H9 (cell line): ENCODE data around the gene TIGD6. TPM values are rescaled to one million over a fixed set of nuclear protein-coding genes. Genes with fewer than 3 reads are reported as not detected.

Experiments
- DNase-seq: peaks from one replicate; pipeline ENCODE4 v3.0.0-alpha.2; 2017
- H2AFZ ChIP-seq: one replicate; pipeline ENCODE4 v1.6.1; 2013; ENCODE audit warnings: mild to moderate bottlenecking, low read length, control low read depth, moderate library complexity
- H2AK5ac ChIP-seq: 2 replicates; pipeline ENCODE4 v1.6.1; 2013; ENCODE audit warnings: low read length, control low read depth, mixed read lengths; ENCODE audit not compliant: insufficient read length
- H2BK120ac ChIP-seq: one replicate; pipeline ENCODE4 v1.6.1; 2013; ENCODE audit warnings: low read depth, mild to moderate bottlenecking, low read length, control low read depth, inconsistent platforms; ENCODE audit not compliant: poor library complexity, severe bottlenecking
- H2BK12ac ChIP-seq: 2 replicates; pipeline ENCODE4 v1.6.1; 2013; ENCODE audit warnings: low read length, control low read depth, mixed read lengths, low read depth; ENCODE audit not compliant: insufficient read length
- H2BK15ac ChIP-seq: 2 replicates; pipeline ENCODE4 v1.6.1; 2013; ENCODE audit warnings: low read depth, low read length, control low read depth
- H2BK20ac ChIP-seq: one replicate; pipeline ENCODE4 v1.6.1; 2013; ENCODE audit warnings: low read depth, mild to moderate bottlenecking, low read length, control low read depth, inconsistent platforms; ENCODE audit not compliant: poor library complexity, severe bottlenecking
- H2BK5ac ChIP-seq: 2 replicates; pipeline ENCODE4 v1.6.1; 2013; ENCODE audit warnings: low read length, control low read depth, mixed read lengths; ENCODE audit not compliant: insufficient read length
- H3K14ac ChIP-seq: 2 replicates; pipeline ENCODE4 v1.6.1; 2013; ENCODE audit warnings: low read length, control low read depth; ENCODE audit not compliant: insufficient read depth
- H3K18ac ChIP-seq: 2 replicates; pipeline ENCODE4 v1.6.1; 2013; ENCODE audit warnings: low read depth, mild to moderate bottlenecking, mixed read lengths, low read length, control low read depth; ENCODE audit not compliant: insufficient read length
- H3K23ac ChIP-seq: 2 replicates; pipeline ENCODE4 v1.6.1; 2013; ENCODE audit warnings: low read length, control low read depth, mixed read lengths, low read depth; ENCODE audit not compliant: insufficient read length
- H3K23me2 ChIP-seq: 2 replicates; pipeline ENCODE4 v1.6.1; 2013; ENCODE audit warnings: low read depth, mild to moderate bottlenecking, mixed read lengths, low read length, control low read depth; ENCODE audit not compliant: insufficient read length, poor library complexity, severe bottlenecking
- H3K27ac ChIP-seq: 2 replicates; pipeline ENCODE4 v1.5.1; 2013; ENCODE audit warnings: low read length, control low read depth, mixed read lengths, low read depth; ENCODE audit not compliant: insufficient read length
- H3K27me3 ChIP-seq: 2 replicates; pipeline ENCODE4 v1.6.1; 2013; ENCODE audit warnings: low read length, control low read depth, inconsistent platforms; ENCODE audit not compliant: insufficient read depth
- H3K4ac ChIP-seq: 2 replicates; pipeline ENCODE4 v1.6.1; 2013; ENCODE audit warnings: low read depth, mild to moderate bottlenecking, control low read depth, inconsistent platforms, low read length, moderate library complexity
- H3K4me1 ChIP-seq: 2 replicates; pipeline ENCODE4 v1.6.1; 2013; ENCODE audit warnings: low read length, control low read depth, inconsistent platforms; ENCODE audit not compliant: insufficient read depth
- H3K4me2 ChIP-seq: 2 replicates; pipeline ENCODE4 v1.6.1; 2013; ENCODE audit warnings: low read length, control low read depth, mixed read lengths; ENCODE audit not compliant: insufficient read length, insufficient read depth
- H3K56ac ChIP-seq: 2 replicates; pipeline ENCODE4 v1.6.1; 2013; ENCODE audit warnings: low read depth, mild to moderate bottlenecking, mixed read lengths, low read length, control low read depth; ENCODE audit not compliant: insufficient read length
- H3K79me1 ChIP-seq: 2 replicates; pipeline ENCODE4 v1.6.1; 2013; ENCODE audit warnings: low read depth, mild to moderate bottlenecking, moderate library complexity, low read length, control low read depth, inconsistent platforms; ENCODE audit not compliant: insufficient read depth, poor library complexity, severe bottlenecking
- H3K79me2 ChIP-seq: 2 replicates; pipeline ENCODE4 v1.6.1; 2013; ENCODE audit warnings: low read length, control low read depth, inconsistent platforms; ENCODE audit not compliant: insufficient read depth
- H3K9ac ChIP-seq: 2 replicates; pipeline ENCODE4 v1.6.1; 2013; ENCODE audit warnings: low read length, control low read depth, mixed read lengths; ENCODE audit not compliant: insufficient read length; ENCODE audit errors: extremely low read depth
- H3K9me3 ChIP-seq: one replicate; pipeline ENCODE4 v1.6.1; 2013; ENCODE audit warnings: low read depth, low read length, inconsistent platforms; ENCODE audit not compliant: control insufficient read depth
- H3T11ph ChIP-seq: one replicate; pipeline ENCODE4 v1.6.1; 2013; ENCODE audit warnings: mild to moderate bottlenecking, low read length, control low read depth, inconsistent platforms
- H4K20me1 ChIP-seq: one replicate; pipeline ENCODE4 v1.6.1; 2013; ENCODE audit not compliant: control insufficient read depth, insufficient read length, insufficient read depth
- H4K5ac ChIP-seq: 2 replicates; pipeline ENCODE4 v1.6.1; 2013; ENCODE audit warnings: low read depth, mild to moderate bottlenecking, mixed read lengths, low read length, control low read depth; ENCODE audit not compliant: insufficient read length
- H4K8ac ChIP-seq: replicated peaks from 2 replicates; pipeline ENCODE4 v1.6.1; 2013; ENCODE audit warnings: low read length, control low read depth, mixed read lengths, low read depth; ENCODE audit not compliant: insufficient read length
- H4K91ac ChIP-seq: 2 replicates; pipeline ENCODE4 v1.6.1; 2013; ENCODE audit warnings: low read depth, mild to moderate bottlenecking, moderate library complexity, mixed read lengths, low read length, control low read depth; ENCODE audit not compliant: insufficient read length
- H3K27ac Mint-ChIP-seq, 3 experiments: 2 replicates in 2 of 3; 3 replicates in 1 of 3; pipeline ENCODE4 v1.8.0; 2020 to 2021; ENCODE audit warnings: mixed read lengths in 3 of 3, mild to moderate bottlenecking in 1 of 3, moderate library complexity in 1 of 3
- H3K27me3 Mint-ChIP-seq: 2 replicates; pipeline ENCODE4 v1.8.0; 2021; ENCODE audit warnings: low read depth, mild to moderate bottlenecking, moderate library complexity, mixed read lengths
- H3K36me3 Mint-ChIP-seq, 3 experiments: 2 replicates in 2 of 3; 3 replicates in 1 of 3; pipeline ENCODE4 v1.8.0; 2020 to 2021; ENCODE audit warnings: low read depth in 3 of 3, mixed read lengths in 3 of 3; ENCODE audit not compliant: insufficient read depth in 1 of 3
- H3K4me1 Mint-ChIP-seq, 2 experiments: 2 replicates each; pipeline ENCODE4 v1.8.0; 2020; ENCODE audit warnings: mixed read lengths in 2 of 2
- H3K4me3 Mint-ChIP-seq, 2 experiments: 2 replicates in 1 of 2; 3 replicates in 1 of 2; pipeline ENCODE4 v1.8.0; 2020 to 2021; ENCODE audit warnings: mild to moderate bottlenecking in 2 of 2, mixed read lengths in 2 of 2, moderate library complexity in 1 of 2
- H3K9me3 Mint-ChIP-seq, 2 experiments: 2 replicates in 1 of 2; 3 replicates in 1 of 2; pipeline ENCODE4 v1.8.0; 2020; ENCODE audit warnings: mild to moderate bottlenecking in 2 of 2, mixed read lengths in 2 of 2, moderate library complexity in 1 of 2
- WGBS: extraction: QIAGEN DNeasy Blood & Tissue Kit; methylation state at CpG from one replicate; pipeline ENCODE4 v1.1.7; 2013; ENCODE audit warnings: missing lambda C conversion rate, low lambda C conversion rate, mixed read lengths; ENCODE audit not compliant: insufficient read length; ENCODE audit errors: extremely low coverage; 5-methylcytosine and 5-hydroxymethylcytosine counted together
- total RNA-seq: library from RNA; stranded (reverse); gene quantifications from 2 replicates; pipeline ENCODE4 v1.2.1, GENCODE V29; 2021
- TF ChIP-seq, protein P1 (sequence below): fragments of 200-600 bp; sonication (generic); conservative IDR thresholded peaks from 3 replicates; pipeline ENCODE4 v1.8.0; 2021; ENCODE audit warnings: antibody characterized with exemption, mild to moderate bottlenecking

The TIGD6 gene
- total RNA-seq, 1 experiment from 2014 or later = 1.8 TPM

DNA sequence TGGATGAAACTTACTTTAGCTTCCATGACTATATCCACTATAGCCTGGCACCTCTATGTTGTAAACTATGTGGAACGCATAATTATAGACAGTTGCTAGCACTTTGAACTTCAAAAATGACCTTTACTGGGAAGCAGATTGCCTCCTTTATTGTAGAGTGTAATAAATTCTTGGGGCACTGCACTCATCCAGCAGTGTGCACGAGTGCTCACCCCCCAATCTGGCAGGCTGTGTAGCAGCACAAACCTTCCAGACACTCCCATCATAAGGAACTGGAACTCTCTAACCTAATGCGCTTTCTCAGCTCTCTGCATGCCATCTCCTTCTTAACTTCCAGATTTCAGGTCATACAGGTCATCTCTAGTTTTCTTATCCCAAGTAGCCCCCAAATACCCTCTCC is 54.3 kb downstream of the TIGD6 start:
- H3K4me1 Mint-ChIP-seq = peaks cover 8 to 11% of the 10 kb centered on the region in 2 experiments
- H3K23ac ChIP-seq = no peak overlapping the region
- H2BK5ac ChIP-seq = no peak overlapping the region
- no peak overlapping the region for H3K18ac ChIP-seq
- H3K9me3 Mint-ChIP-seq = no peaks in the 10 kb centered on the region
- no peak overlapping the region for H2AK5ac ChIP-seq
- no peaks in the 10 kb centered on the region for H3K23me2 ChIP-seq
- H4K20me1 ChIP-seq = no peaks in the 10 kb centered on the region
- H4K5ac ChIP-seq = no peak overlapping the region
- H3K56ac ChIP-seq = no peak overlapping the region
- no peak overlapping the region for H4K91ac ChIP-seq
- no peak overlapping the region for H2BK12ac ChIP-seq
- no peak overlapping the region for H3K14ac ChIP-seq
- H3K4me3 Mint-ChIP-seq = no peak overlapping the region
- no peaks in the 10 kb centered on the region for H3K79me2 ChIP-seq
- no peak overlapping the region for H2BK15ac ChIP-seq
- H3K79me1 ChIP-seq = no peaks in the 10 kb centered on the region
- H3K4ac ChIP-seq = no peak overlapping the region
- no CpG with 5 or more reads among the region's 3 CpGs for WGBS
- no peak overlapping the region for H3K4me2 ChIP-seq
- H3K27me3 Mint-ChIP-seq = no peaks in the 10 kb centered on the region; the same call in none of the 2 replicates
- H2BK120ac ChIP-seq = no peak overlapping the region
- H3K9ac ChIP-seq = no peak overlapping the region
- no peak overlapping the region for H2BK20ac ChIP-seq
- no peak overlapping the region for H3T11ph ChIP-seq
- no peaks in the 10 kb centered on the region for H3K9me3 ChIP-seq
- H3K27me3 ChIP-seq = no peaks in the 10 kb centered on the region
- no peak overlapping the region for H2AFZ ChIP-seq
- no peak overlapping the region for H3K27ac ChIP-seq
- no peak overlapping the region for H3K27ac Mint-ChIP-seq
- H4K8ac ChIP-seq = no peak overlapping the region
- DNase-seq = no peak
- H3K4me1 ChIP-seq = no peaks in the 10 kb centered on the region
- no peaks in the 10 kb centered on the region for H3K36me3 Mint-ChIP-seq
- TF ChIP-seq, protein P1, sequence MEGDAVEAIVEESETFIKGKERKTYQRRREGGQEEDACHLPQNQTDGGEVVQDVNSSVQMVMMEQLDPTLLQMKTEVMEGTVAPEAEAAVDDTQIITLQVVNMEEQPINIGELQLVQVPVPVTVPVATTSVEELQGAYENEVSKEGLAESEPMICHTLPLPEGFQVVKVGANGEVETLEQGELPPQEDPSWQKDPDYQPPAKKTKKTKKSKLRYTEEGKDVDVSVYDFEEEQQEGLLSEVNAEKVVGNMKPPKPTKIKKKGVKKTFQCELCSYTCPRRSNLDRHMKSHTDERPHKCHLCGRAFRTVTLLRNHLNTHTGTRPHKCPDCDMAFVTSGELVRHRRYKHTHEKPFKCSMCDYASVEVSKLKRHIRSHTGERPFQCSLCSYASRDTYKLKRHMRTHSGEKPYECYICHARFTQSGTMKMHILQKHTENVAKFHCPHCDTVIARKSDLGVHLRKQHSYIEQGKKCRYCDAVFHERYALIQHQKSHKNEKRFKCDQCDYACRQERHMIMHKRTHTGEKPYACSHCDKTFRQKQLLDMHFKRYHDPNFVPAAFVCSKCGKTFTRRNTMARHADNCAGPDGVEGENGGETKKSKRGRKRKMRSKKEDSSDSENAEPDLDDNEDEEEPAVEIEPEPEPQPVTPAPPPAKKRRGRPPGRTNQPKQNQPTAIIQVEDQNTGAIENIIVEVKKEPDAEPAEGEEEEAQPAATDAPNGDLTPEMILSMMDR = no peak
